ENCODE data around the gene BCL7B.

DNA sequence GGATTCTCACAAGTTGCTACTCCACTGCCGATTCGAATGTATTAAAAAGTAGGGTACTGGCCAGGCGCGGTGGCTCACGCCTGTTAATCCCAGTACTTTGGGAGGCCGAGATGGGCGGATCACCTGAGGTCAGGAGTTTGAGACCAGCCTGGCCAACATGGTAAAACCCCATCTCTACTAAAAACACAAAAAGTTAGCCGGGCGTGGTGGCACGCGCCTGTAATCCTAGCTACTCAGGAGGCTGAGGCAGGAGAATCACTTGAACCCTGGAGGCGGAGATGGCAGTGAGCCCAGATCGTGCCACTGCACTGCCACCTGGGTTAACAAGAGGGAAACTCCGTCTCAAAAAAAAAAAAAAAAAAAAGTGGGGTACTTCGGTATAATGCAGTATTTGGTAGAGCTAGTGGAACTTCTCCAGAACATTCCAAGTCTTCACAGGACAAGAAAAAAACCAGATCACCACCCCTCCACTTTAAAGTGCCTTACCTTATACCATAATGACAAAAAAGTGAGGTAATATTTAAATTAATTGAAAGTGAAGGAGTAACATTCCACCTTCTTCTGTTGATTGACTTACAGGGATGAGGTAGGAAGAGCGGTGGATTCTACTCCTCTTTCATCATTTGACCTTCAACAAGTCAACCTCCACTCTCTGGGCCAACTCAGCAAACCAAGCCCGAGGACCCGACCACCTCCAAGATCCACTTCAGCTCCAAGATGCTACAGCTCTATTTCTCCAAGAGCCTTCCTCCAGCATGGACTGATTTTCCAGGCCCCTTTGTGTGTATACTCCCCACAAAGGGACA is 37.4 kb downstream of the BCL7B start:
- TF ChIP-seq, protein P1, sequence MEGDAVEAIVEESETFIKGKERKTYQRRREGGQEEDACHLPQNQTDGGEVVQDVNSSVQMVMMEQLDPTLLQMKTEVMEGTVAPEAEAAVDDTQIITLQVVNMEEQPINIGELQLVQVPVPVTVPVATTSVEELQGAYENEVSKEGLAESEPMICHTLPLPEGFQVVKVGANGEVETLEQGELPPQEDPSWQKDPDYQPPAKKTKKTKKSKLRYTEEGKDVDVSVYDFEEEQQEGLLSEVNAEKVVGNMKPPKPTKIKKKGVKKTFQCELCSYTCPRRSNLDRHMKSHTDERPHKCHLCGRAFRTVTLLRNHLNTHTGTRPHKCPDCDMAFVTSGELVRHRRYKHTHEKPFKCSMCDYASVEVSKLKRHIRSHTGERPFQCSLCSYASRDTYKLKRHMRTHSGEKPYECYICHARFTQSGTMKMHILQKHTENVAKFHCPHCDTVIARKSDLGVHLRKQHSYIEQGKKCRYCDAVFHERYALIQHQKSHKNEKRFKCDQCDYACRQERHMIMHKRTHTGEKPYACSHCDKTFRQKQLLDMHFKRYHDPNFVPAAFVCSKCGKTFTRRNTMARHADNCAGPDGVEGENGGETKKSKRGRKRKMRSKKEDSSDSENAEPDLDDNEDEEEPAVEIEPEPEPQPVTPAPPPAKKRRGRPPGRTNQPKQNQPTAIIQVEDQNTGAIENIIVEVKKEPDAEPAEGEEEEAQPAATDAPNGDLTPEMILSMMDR (IDR thresholded peaks at IDR 0.05; ENCODE audit: insufficient read depth, low read length, poor library complexity, severe bottlenecking) = no peak
- no peak for TF ChIP-seq EZH2phosphoT487 (conservative IDR thresholded peaks at IDR 0.05; ENCODE audit: low read length)
